Central memory CD4-positive, alpha-beta T cell (primary cell): ENCODE results near the gene ERP44.
A peak's percentile ranks its signal among the peaks of the same experiment; 100 is the strongest.
"Not testable (repeated sequence)": the region's sequence is repeated elsewhere in the genome, so short reads cannot be mapped to it uniquely, and the experiment has no call there.

ENCODE experiments used
- DNase-seq: peaks from one replicate; pipeline ENCODE4 v3.0.0; 2022
- total RNA-seq, 3 experiments: gene quantifications; one replicate each; lab custom pipeline; 2026; lab: John Stamatoyannopoulos, UW

Gene ERP44
- total RNA-seq = 38.4 to 62.5 (median 56.2) reads per million in 3 experiments

- DNase-seq = peak; percentile 96
Observed at GRCh38 chr9:100098887-100099721, at the start of gene ERP44, which contains the start of gene INVS. ERP44 (minus strand) TSS chr9:100099000; CDS start chr9:100098840, 160 bp downstream. INVS (plus strand) TSS chr9:100099243; CDS start chr9:100104522, 5,279 bp downstream.

- DNase-seq = not testable (repeated sequence)
Observed at GRCh38 chr9:100145976-100146375, 47.2 kb upstream of the ERP44 start.

DNA sequence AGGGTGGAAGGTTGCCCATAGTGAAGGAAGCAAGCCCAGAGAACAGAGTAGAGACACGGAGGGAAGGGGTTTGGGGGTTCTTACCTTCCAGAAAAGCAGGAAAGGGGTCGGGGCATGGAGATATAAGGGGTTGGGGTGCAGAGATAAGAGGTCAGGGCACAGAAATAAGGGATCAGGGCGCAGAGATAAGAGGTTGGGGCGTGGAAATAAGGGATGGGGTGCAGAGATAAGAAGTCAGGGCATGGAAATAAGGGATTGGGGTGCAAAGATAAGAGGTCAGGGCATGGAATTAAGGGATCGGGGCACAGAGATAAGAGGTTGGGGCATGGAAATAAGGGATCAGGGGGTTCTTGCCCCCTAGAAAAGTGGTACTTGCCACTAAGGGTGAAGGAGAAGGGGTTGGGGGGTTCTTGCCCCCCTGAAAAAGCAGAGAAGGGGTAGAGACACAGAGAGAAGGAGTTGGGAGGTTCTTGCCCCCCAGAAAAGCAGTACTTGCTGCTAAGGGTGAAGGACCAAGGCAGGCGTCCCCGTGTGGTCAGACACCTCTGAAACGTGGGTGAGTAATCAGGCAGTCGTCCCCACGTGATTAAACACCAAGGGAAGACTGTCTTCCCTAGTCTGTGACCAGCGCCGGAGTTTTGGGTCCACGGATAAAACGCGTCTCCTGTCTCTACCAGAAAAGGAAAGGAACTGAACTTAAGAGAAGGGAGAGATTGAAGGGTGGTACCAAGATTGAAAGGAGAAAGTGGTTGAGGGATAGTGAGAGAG is 46.6 kb upstream of the ERP44 start:
- DNase-seq = not testable (repeated sequence)

- not testable (repeated sequence) for DNase-seq
Observed at GRCh38 chr9:100141862-100142261, 43.1 kb upstream of the ERP44 start.

DNA sequence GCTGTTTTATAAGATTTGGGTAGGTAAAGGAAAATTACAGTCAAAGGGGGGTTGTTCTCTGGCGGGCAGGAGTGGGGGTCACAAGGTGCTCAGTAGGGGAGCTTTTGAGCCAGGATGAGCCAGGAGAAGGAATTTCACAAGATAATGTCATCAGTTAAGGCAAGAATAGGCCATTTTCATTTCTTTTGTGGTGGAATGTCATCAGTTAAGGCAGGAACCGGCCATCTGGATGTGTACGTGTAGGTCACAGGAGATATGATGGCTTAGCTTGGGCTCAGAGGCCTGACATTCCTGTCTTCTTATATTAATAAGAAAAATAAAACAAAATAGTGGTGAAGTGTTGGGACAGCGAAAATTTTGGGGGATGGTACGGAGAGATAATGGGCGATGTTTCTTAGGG is 41.5 kb upstream of the ERP44 start:
- DNase-seq = not testable (repeated sequence)

- not testable (repeated sequence) for DNase-seq
Observed at GRCh38 chr9:100136799-100137198, 38.0 kb upstream of the ERP44 start.

GRCh38 chr9:100134731-100135130 is 35.9 kb upstream of the ERP44 start:
- no peak for DNase-seq

- no peak for DNase-seq
Observed at GRCh38 chr9:100131875-100132430, 33.2 kb upstream of the ERP44 start.

GRCh38 chr9:100131216-100131615 is 32.4 kb upstream of the ERP44 start:
- no peak for DNase-seq

DNA sequence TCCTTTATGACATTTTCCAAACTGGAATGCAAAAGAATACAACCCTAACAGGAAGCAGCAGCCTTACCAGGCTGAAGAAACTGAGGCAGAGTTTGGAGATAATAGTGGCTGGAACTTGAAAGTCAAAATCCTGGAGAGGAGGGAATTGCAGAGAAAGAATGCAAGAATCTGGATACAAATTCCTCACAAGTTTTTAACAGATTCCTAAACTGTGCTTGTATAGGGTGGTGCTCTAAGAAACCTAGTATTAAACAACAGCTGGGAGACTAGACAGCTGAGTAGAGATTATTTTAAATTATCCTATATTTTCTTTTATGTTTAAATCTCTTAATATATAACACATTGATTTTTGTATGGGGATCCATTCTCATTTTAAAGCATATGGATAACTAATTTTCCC is 31.0 kb upstream of the ERP44 start:
- DNase-seq = no peak

DNA sequence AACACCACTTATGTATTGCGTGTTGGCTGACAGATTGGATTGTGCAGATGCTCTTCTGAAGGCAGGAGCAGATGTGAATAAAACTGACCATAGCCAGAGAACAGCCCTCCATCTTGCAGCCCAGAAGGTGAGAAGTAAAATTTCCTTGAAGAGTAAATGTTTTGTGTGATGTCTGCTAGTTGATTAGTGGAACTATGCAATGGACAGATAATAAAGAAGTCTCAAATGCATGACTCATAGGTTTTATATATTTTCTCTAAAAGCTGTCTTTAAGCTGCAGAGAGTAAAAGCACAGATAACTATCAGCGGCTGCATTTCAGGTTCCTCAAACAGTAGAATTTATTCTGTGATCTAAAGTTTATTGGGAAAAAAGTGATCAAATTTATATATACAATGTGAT is 27.6 kb upstream of the ERP44 start:
- no peak for DNase-seq

DNA sequence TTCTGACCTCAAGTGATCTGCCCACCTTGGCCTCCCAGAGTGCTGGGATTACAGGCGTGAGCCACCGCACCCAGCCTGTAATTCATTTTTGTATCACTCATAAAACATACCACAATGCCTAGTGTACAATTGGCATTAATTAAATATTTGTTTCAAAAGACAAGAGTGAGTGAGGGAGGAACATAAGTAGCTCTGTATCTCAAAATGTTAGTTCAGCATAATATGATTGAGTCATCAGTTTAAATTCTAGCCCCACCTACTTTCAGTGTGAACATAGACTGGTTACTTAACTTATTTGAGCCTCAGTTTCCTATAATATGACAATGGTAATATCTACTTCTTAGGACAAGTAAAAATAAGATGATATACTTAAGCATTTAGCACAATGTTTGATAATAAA is 27.1 kb upstream of the ERP44 start:
- DNase-seq = no peak

GRCh38 chr9:100125236-100125635 is 26.4 kb upstream of the ERP44 start:
- DNase-seq = no peak

- no peak for DNase-seq
Observed at GRCh38 chr9:100120286-100120685, 21.5 kb upstream of the ERP44 start.

- no peak for DNase-seq
Observed at GRCh38 chr9:100117316-100117715, 18.5 kb upstream of the ERP44 start.

- no peak for DNase-seq
Observed at GRCh38 chr9:100112677-100113336, 14.0 kb upstream of the ERP44 start.

DNA sequence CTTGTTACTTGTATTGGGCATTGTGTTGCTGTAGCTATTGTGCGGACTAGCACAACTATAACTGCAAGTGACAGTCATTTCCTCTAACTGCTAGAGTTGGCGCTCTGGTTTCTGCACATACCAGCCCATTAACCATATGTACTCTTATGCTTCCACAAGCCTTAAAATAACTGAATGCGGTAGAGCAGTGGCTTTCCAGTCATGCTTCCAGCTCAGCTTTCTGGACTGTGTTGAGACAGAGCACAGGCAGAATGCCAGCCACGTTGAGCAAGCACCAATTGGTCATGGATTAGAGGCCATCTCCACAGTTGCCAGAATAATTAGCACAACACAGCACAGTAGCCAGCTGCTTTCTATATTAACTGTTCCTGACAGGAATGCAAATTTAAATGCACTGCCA is 12.4 kb upstream of the ERP44 start:
- no peak for DNase-seq

DNA sequence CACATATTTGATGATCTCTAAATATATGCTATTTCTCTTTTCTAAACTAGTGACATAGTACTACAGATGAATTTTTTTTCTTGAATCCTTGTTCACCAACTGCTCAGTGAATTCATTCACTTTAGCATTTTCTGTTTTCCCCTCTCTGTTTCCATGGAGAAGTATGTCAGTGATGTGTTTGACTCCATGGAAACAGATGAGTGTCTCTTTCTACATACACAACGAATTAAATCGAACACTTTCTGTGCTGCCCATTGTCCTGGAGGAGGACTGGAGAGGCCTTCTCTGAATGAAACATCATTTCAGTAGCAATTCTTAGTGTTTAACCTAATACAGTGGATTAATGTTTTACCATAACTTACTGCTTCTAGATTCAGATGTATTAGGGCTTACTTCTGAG is 9.8 kb upstream of the ERP44 start:
- DNase-seq = no peak

- no peak for DNase-seq
Observed at GRCh38 chr9:100106616-100107015, 7.8 kb upstream of the ERP44 start.

DNA sequence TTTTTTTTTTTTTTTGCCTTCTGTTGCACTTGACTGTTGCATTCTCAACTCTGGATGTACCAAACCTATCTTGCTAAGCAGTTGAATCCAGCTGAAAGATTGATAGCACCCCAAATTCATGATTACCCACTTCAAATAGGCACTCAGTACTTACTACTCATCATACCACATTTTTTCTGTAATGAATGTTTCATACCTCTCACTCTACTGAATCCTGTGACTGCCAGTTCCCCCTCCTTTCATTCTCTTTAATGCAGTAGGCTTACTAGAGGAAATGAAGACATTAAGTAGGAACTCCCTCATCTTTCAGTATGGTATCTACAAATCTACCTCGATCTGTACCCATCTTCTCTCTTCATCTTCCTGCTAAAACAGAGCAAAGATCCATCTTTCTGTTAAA is 7.1 kb upstream of the ERP44 start:
- DNase-seq = no peak

GRCh38 chr9:100104314-100104713 is 5.5 kb upstream of the ERP44 start:
- no peak for DNase-seq

GRCh38 chr9:100101608-100102007 is 2.8 kb upstream of the ERP44 start:
- DNase-seq = no peak

GRCh38 chr9:100100146-100100667 is 1.4 kb upstream of the ERP44 start:
- DNase-seq = no peak
